BJ (cell line): Measurements from ENCODE around the gene RPS6KA2. TPM values are rescaled to one million over a fixed set of nuclear protein-coding genes. Genes with fewer than 3 reads are reported as not detected.

ENCODE experiments used
- CTCF ChIA-PET: fragments of 350-600 bp; formaldehyde crosslinking; extraction: SDS; loops from one replicate; lab custom pipeline; 2021; ENCODE audit warnings: antibody characterized with exemption, inconsistent platforms; lab: Yijun Ruan, JAX
- POLR2A ChIA-PET: fragments of 300-600 bp; sonication (Branson Sonifier 250); formaldehyde crosslinking; extraction: SDS; loops from one replicate; lab custom pipeline; 2021; ENCODE audit warnings: antibody characterized with exemption; lab: Charles Lee
- DNase-seq: peaks from one replicate; pipeline ENCODE4 v3.0.0-alpha.2; 2011; ENCODE audit warnings: low read depth
- H3K27me3 ChIP-seq: 2 replicates; pipeline ENCODE4 v1.6.0; 2011; ENCODE audit warnings: low read length; ENCODE audit not compliant: control insufficient read depth, insufficient read depth
- H3K36me3 ChIP-seq: 2 replicates; pipeline ENCODE4 v1.5.1; 2011; ENCODE audit warnings: low read length; ENCODE audit not compliant: control insufficient read depth, insufficient read depth
- H3K4me3 ChIP-seq: 2 replicates; pipeline ENCODE4 v1.5.1; 2011; ENCODE audit warnings: low read depth, mild to moderate bottlenecking, control low read depth, low read length
- polyA plus RNA-seq: library from polyadenylated mRNA; depleted of rRNA; stranded (reverse); fragments of >200 nt; gene quantifications from 2 replicates; pipeline ENCODE4 v1.2.3, GENCODE V29; 2011
- TF ChIP-seq, protein P1 (sequence below): IDR thresholded peaks from 2 replicates; pipeline ENCODE4 v1.5.1; 2011; ENCODE audit warnings: low read depth, mild to moderate bottlenecking, control low read depth, inconsistent platforms, low read length, moderate library complexity; ENCODE audit not compliant: insufficient read depth

RPS6KA2 gene
- polyA plus RNA-seq, 1 experiment: 80.8 TPM

DNA sequence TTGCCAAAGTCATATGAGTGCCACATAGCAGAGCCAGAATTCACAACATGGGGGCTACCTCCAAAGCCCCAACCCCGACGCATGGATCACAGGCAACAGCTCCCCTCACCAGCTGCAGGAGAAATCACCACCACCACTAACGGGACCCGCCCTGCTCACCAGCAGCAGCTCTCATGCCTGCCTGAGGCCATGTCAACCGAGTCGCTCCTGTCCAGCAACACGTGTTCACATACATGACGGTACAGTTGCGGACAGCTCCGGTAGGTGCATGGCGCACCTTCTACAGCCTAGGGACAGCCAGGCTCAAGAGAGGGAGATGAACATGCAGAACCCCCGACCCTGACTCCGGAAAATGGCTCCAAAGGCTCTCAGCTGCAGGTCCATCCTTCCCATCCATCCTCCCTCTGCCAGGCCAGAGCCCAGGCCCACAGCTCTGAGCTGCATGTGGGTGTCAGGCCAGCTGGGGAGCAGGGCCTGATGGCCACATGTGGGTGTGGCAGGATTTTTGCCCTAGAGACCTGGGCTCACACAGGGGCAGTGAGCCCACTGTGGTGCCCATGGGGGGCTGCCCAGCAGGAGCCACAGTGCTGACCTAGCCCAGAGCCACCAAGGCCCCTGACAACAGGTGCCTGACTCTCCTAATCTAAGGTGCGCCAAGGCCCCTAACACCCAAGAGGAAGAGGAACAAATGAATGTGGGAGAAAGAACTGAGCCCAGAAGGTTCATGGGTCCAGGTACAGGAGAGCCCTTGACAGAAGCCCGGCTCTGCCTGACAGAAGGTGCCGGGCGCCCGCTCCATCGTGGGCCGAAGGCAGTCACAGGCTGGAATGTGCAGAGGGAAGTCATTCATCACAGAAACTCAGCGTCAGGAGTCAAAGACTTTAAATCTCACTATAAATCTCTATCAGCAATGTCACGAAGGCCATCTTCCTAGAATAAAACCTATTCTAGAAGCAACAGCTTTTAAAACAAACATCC lies 10.5 kb downstream of the RPS6KA2 start:
- POLR2A ChIA-PET: no interaction called here
- DNase-seq: no peak
- CTCF ChIA-PET: interaction anchor here (0.7 kb wide), 1 partner anchor 15 kb away, joined by 3 read pairs; no protein-coding TSS in a partner anchor
- H3K4me3 ChIP-seq: no peak overlapping the region
- no peaks in the 10 kb centered on the region for H3K27me3 ChIP-seq
- peaks cover 2% of the 10 kb centered on the region; the same call in 1 of the 2 replicates for H3K36me3 ChIP-seq
- TF ChIP-seq, protein P1, sequence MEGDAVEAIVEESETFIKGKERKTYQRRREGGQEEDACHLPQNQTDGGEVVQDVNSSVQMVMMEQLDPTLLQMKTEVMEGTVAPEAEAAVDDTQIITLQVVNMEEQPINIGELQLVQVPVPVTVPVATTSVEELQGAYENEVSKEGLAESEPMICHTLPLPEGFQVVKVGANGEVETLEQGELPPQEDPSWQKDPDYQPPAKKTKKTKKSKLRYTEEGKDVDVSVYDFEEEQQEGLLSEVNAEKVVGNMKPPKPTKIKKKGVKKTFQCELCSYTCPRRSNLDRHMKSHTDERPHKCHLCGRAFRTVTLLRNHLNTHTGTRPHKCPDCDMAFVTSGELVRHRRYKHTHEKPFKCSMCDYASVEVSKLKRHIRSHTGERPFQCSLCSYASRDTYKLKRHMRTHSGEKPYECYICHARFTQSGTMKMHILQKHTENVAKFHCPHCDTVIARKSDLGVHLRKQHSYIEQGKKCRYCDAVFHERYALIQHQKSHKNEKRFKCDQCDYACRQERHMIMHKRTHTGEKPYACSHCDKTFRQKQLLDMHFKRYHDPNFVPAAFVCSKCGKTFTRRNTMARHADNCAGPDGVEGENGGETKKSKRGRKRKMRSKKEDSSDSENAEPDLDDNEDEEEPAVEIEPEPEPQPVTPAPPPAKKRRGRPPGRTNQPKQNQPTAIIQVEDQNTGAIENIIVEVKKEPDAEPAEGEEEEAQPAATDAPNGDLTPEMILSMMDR: no peak

DNA sequence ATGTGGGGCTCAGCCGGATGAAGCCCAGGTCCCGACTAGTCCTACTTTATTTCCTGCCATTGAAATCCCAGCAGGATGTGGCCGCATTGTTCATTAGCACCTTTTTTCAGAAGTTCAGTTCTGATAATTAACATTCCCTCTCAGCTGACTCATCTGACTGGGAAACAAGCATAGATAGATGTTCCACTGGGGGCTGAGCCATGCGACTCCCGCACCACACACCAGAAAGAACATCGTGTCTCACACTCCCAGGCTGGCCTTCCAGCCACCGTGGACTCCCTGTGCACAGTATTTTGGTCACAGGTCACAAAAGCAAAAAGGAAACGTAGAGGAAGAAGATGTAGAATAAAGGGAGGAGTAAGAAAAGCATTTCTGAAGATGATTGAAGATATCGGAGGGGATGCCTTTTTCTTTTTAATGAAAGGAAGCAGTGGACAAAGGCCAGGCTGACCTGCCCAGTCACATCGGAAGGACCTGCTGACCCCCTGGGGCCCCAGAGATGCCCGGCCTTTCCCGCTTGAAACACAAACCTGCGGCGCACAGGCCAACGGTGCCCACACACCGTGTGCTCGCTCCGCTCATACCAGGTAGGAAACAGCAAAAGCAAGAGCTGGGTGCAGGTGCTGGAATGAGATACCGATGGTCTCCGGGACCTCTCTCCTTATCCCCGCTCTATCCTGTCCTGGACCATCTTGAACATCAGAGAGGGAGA lies 11.8 kb downstream of the RPS6KA2 start:
- DNase-seq: no peak
- TF ChIP-seq, protein P1: no peak

DNA sequence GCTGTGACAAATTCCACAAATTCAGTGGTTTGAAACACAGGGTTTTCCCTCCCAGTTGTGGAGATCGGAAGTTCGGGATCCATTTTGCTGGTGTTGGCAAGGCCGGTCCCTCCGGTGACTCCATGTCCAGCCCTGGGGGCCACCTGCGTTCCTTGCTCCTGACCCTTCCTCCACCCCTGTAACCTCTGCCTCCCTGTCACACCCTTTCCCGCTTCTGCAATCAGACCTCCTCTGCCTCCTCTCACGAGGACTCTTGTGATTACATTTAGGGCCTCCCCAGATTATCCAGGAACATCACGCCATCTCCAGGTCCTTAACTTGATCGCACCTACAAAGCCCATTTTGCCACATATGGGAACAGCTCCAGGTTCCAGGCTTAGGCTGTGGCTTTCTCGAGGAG lies 12.5 kb downstream of the RPS6KA2 start:
- DNase-seq: no peak
- TF ChIP-seq, protein P1: no peak
- Histone ChIP-seq H3K36me3 (peaks cover 2% of the 10 kb centered on the region; the same call in 1 of the 2 replicates), H3K27me3 (no peaks in the 10 kb centered on the region), H3K4me3 (no peak overlapping the region)
- ChIA-PET CTCF (interaction anchor here (0.6 kb wide), 1 partner anchor 14 kb away, joined by 3 read pairs; no protein-coding TSS in a partner anchor), POLR2A (no interaction called here)

More for the DNA sequence above, 11.8 kb downstream of the RPS6KA2 start:
- Histone ChIP-seq H3K36me3 (peaks cover 2% of the 10 kb centered on the region; the same call in 1 of the 2 replicates), H3K27me3 (no peaks in the 10 kb centered on the region), H3K4me3 (no peak overlapping the region)
- ChIA-PET CTCF (no interaction called here), POLR2A (no interaction called here)

DNA sequence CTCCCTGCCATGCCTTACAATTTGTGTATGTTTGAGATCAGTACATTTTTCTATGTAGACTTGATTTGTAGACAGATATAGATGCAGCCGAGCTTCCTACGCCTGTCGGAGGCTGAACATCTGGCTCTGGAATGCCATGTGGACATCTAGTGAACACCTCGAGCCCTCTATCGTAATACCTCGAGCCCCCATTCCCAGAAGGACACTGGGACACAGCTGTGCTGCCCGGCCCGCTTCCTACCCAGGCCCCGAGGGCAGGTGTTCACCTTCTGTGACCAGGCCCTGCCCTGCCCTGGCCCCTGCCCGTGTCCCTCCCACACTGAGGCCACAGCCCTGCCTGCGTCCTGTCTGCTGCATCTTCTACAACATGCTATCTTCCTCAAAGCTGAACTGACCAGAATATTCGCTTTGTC lies 12.9 kb downstream of the RPS6KA2 start:
- TF ChIP-seq, protein P1: no peak
- Histone ChIP-seq H3K27me3 (no peaks in the 10 kb centered on the region), H3K4me3 (no peak overlapping the region), H3K36me3 (peaks cover 2% of the 10 kb centered on the region; the same call in 1 of the 2 replicates)
- ChIA-PET CTCF (interaction anchor here (0.6 to 0.7 kb wide), 2 partner anchors 14 to 18 kb away, joined by 3 read pairs; no protein-coding TSS in a partner anchor), POLR2A (no interaction called here)
- DNase-seq: no peak

DNA sequence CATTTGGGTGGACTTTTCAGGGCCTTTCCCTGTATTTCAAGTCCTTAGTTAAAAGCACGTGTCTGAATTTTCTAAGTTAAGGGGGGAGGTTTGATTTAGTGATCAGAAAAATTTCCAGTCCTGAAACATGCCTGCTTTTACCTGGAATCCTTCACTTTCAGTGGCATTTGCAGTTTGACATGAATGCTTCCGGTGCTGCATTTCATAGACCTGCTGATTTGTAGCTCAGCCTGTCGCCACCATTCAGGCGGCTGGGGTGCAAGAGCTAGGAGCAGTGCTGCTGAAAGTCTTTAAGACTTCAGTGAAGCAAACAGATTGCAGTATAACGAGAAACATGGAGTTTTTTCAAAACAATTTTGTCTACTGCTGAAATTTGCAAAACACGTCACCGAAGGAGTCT lies 14.0 kb downstream of the RPS6KA2 start:
- POLR2A ChIA-PET: no interaction called here
- H3K27me3 ChIP-seq: no peaks in the 10 kb centered on the region
- CTCF ChIA-PET: no interaction called here
- no peaks in the 10 kb centered on the region for H3K36me3 ChIP-seq
- no peak for DNase-seq
- TF ChIP-seq, protein P1: no peak
- H3K4me3 ChIP-seq: no peak overlapping the region
